Measurements from ENCODE around the gene SLC15A1.
"Not testable (repeated sequence)": the region's sequence is repeated elsewhere in the genome, so short reads cannot be mapped to it uniquely, and the experiment has no call there.

SLC15A1 gene

GRCh38 chr13:98774776-98775175 lies 22.3 kb upstream of the SLC15A1 start:
- ATAC-seq (no peak), DNase-seq (no peak)
- Mint-ChIP-seq H3K4me3 (no peak overlapping the region), H3K36me3 (ENCODE audit: low read depth) (no peaks in the 10 kb centered on the region), H3K27me3 (peaks cover 5% of the 10 kb centered on the region), H3K27ac (no peak overlapping the region), H3K4me1 (no peaks in the 10 kb centered on the region), H3K9me3 (peaks cover 14% of the 10 kb centered on the region)

- no peaks in the 10 kb centered on the region for H3K4me1 Mint-ChIP-seq
- no peak overlapping the region for H3K4me3 Mint-ChIP-seq
- H3K27me3 Mint-ChIP-seq: peaks cover 8% of the 10 kb centered on the region
- peaks cover 21% of the 10 kb centered on the region for H3K9me3 Mint-ChIP-seq
- no peak for DNase-seq
- H3K27ac Mint-ChIP-seq: no peak overlapping the region
- ATAC-seq: no peak
- H3K36me3 Mint-ChIP-seq (ENCODE audit: low read depth): no peaks in the 10 kb centered on the region
Measured at GRCh38 chr13:98773921-98774320, 21.4 kb upstream of the SLC15A1 start.

GRCh38 chr13:98772794-98773452 lies 20.5 kb upstream of the SLC15A1 start:
- ATAC-seq (no peak), DNase-seq (no peak)
- peaks cover 21% of the 10 kb centered on the region for H3K9me3 Mint-ChIP-seq
- H3K36me3 Mint-ChIP-seq (ENCODE audit: low read depth): no peaks in the 10 kb centered on the region
- H3K4me3 Mint-ChIP-seq: no peak overlapping the region
- no peaks in the 10 kb centered on the region for H3K4me1 Mint-ChIP-seq
- H3K27me3 Mint-ChIP-seq: peaks cover 10% of the 10 kb centered on the region
- H3K27ac Mint-ChIP-seq: no peak overlapping the region

- no peak for ATAC-seq
- H3K27ac Mint-ChIP-seq: no peak overlapping the region
Measured at GRCh38 chr13:98771838-98772611, 19.6 kb upstream of the SLC15A1 start.

GRCh38 chr13:98769736-98770135 lies 17.3 kb upstream of the SLC15A1 start:
- DNase-seq (no peak), ATAC-seq (no peak)
- H3K27me3 Mint-ChIP-seq: peaks cover 5% of the 10 kb centered on the region
- no peaks in the 10 kb centered on the region for H3K4me1 Mint-ChIP-seq
- H3K27ac Mint-ChIP-seq: no peak overlapping the region
- no peak overlapping the region for H3K4me3 Mint-ChIP-seq
- H3K36me3 Mint-ChIP-seq (ENCODE audit: low read depth): no peaks in the 10 kb centered on the region
- peaks cover 21% of the 10 kb centered on the region for H3K9me3 Mint-ChIP-seq

More at GRCh38 chr13:98771838-98772611, 19.6 kb upstream of the SLC15A1 start:
- DNase-seq: no peak
- Mint-ChIP-seq H3K4me1 (no peaks in the 10 kb centered on the region), H3K9me3 (peaks cover 21% of the 10 kb centered on the region), H3K4me3 (no peak overlapping the region), H3K36me3 (ENCODE audit: low read depth) (no peaks in the 10 kb centered on the region), H3K27me3 (peaks cover 7% of the 10 kb centered on the region)

- peaks cover 21% of the 10 kb centered on the region for H3K9me3 Mint-ChIP-seq
- H3K27me3 Mint-ChIP-seq: peaks cover 7% of the 10 kb centered on the region
- H3K4me3 Mint-ChIP-seq: no peak overlapping the region
- no peak for DNase-seq
- H3K27ac Mint-ChIP-seq: no peak overlapping the region
- no peak for ATAC-seq
- H3K4me1 Mint-ChIP-seq: no peaks in the 10 kb centered on the region
- H3K36me3 Mint-ChIP-seq (ENCODE audit: low read depth): no peaks in the 10 kb centered on the region
Measured at GRCh38 chr13:98768522-98768921, 16.1 kb upstream of the SLC15A1 start.

- Mint-ChIP-seq H3K27ac (no peak overlapping the region), H3K9me3 (peaks cover 21% of the 10 kb centered on the region), H3K4me1 (no peaks in the 10 kb centered on the region), H3K27me3 (peaks cover 7% of the 10 kb centered on the region), H3K36me3 (ENCODE audit: low read depth) (no peaks in the 10 kb centered on the region), H3K4me3 (no peak overlapping the region)
- ATAC-seq: no peak
- no peak for DNase-seq
Measured at GRCh38 chr13:98766697-98767096, 14.2 kb upstream of the SLC15A1 start.

- Mint-ChIP-seq H3K4me3 (no peak overlapping the region), H3K4me1 (no peaks in the 10 kb centered on the region), H3K27me3 (peaks cover 7% of the 10 kb centered on the region), H3K36me3 (ENCODE audit: low read depth) (no peaks in the 10 kb centered on the region), H3K27ac (no peak overlapping the region), H3K9me3 (peaks cover 18% of the 10 kb centered on the region)
- DNase-seq (no peak), ATAC-seq (no peak)
Measured at GRCh38 chr13:98765996-98766519, 13.6 kb upstream of the SLC15A1 start.

- Mint-ChIP-seq H3K4me3 (no peak overlapping the region), H3K27ac (no peak overlapping the region), H3K9me3 (peaks cover 8% of the 10 kb centered on the region), H3K4me1 (no peaks in the 10 kb centered on the region), H3K36me3 (ENCODE audit: low read depth) (no peaks in the 10 kb centered on the region), H3K27me3 (peaks cover 4% of the 10 kb centered on the region)
- ATAC-seq: no peak
- DNase-seq: no peak
Measured at GRCh38 chr13:98761986-98762616, 9.6 kb upstream of the SLC15A1 start.

- Mint-ChIP-seq H3K36me3 (ENCODE audit: low read depth) (no peaks in the 10 kb centered on the region), H3K4me1 (no peaks in the 10 kb centered on the region), H3K4me3 (no peak overlapping the region), H3K27ac (no peak overlapping the region), H3K9me3 (peaks cover 8% of the 10 kb centered on the region), H3K27me3 (peaks cover 4% of the 10 kb centered on the region)
- DNase-seq: no peak
- ATAC-seq: peak; percentile 36
Measured at GRCh38 chr13:98761126-98761985, 8.9 kb upstream of the SLC15A1 start.

- DNase-seq (no peak), ATAC-seq (no peak)
- H3K36me3 Mint-ChIP-seq (ENCODE audit: low read depth): peaks cover 7% of the 10 kb centered on the region
- no peak overlapping the region for H3K27ac Mint-ChIP-seq
- H3K9me3 Mint-ChIP-seq: peaks cover 15% of the 10 kb centered on the region
- no peak overlapping the region for H3K4me3 Mint-ChIP-seq
- peaks cover 40% of the 10 kb centered on the region for H3K27me3 Mint-ChIP-seq
- no peaks in the 10 kb centered on the region for H3K4me1 Mint-ChIP-seq
Measured at GRCh38 chr13:98755729-98756128, 3.3 kb upstream of the SLC15A1 start.

- no peak overlapping the region for H3K4me3 Mint-ChIP-seq
- DNase-seq (no peak), ATAC-seq (no peak)
- H3K36me3 Mint-ChIP-seq (ENCODE audit: low read depth): peaks cover 7% of the 10 kb centered on the region
- H3K27me3 Mint-ChIP-seq: peaks cover 46% of the 10 kb centered on the region
- H3K9me3 Mint-ChIP-seq: peaks cover 12% of the 10 kb centered on the region
- no peak overlapping the region for H3K27ac Mint-ChIP-seq
- no peaks in the 10 kb centered on the region for H3K4me1 Mint-ChIP-seq
Measured at GRCh38 chr13:98755116-98755515, 2.6 kb upstream of the SLC15A1 start.

- not testable (repeated sequence) for ATAC-seq; H3K4me1 Mint-ChIP-seq; H3K36me3 Mint-ChIP-seq (ENCODE audit: low read depth); H3K27ac Mint-ChIP-seq; DNase-seq; H3K4me3 Mint-ChIP-seq
- peaks cover 50% of the 10 kb centered on the region for H3K27me3 Mint-ChIP-seq
- peaks cover 12% of the 10 kb centered on the region for H3K9me3 Mint-ChIP-seq
Measured at GRCh38 chr13:98754468-98754867, 2.0 kb upstream of the SLC15A1 start.

- Mint-ChIP-seq H3K27me3 (peaks cover 53% of the 10 kb centered on the region), H3K9me3 (peaks cover 12% of the 10 kb centered on the region), H3K27ac (no peak overlapping the region), H3K36me3 (ENCODE audit: low read depth) (peaks cover 7% of the 10 kb centered on the region), H3K4me3 (no peak overlapping the region), H3K4me1 (no peaks in the 10 kb centered on the region)
- DNase-seq (no peak), ATAC-seq (no peak)
Measured at GRCh38 chr13:98751861-98752466, 508 bp downstream of the SLC15A1 start.
